Endothelial cell of umbilical vein (primary cell): ENCODE data around the gene SLC39A11. TPM values are rescaled to one million over a fixed set of nuclear protein-coding genes. Genes with fewer than 3 reads are reported as not detected.

Experiments used
- BruUV-seq: library from RNA; stranded (reverse); fragments of 400-500 nt; replicated peaks from 2 replicates; lab custom pipeline; 2021; lab: Mats Ljungman, UMichigan
- CTCF ChIA-PET: fragments of 300-600, 350-600 bp; sonication (Branson Sonifier 250); formaldehyde crosslinking; loops from one replicate; lab custom pipeline; 2021; ENCODE audit warnings: antibody characterized with exemption, inconsistent platforms; lab: Charles Lee
- POLR2A ChIA-PET: fragments of 300-600, 350-600 bp; sonication (Branson Sonifier 250); formaldehyde crosslinking; loops from one replicate; lab custom pipeline; 2021; ENCODE audit warnings: antibody characterized with exemption, inconsistent platforms; lab: Charles Lee
- DNase-seq: peaks from one replicate; pipeline ENCODE4 v3.0.0-alpha.2; 2011; ENCODE audit warnings: low read depth, low spot score
- FAIRE-seq: peaks from 2 replicates; lab custom pipeline; 2011; peaks lifted over from hg19 to GRCh38; lab: Jason Lieb, UNC
- H2AFZ ChIP-seq: 2 replicates; pipeline ENCODE4 v1.6.0; 2012; ENCODE audit warnings: low read depth, low read length, control low read depth, inconsistent platforms
- H3K27ac ChIP-seq: 2 replicates; pipeline ENCODE4 v1.5.1; 2011; ENCODE audit warnings: low read depth, mild to moderate bottlenecking, control low read depth, low read length, moderate library complexity; ENCODE audit not compliant: insufficient read depth
- H3K27me3 ChIP-seq, 2 experiments: 2 replicates each; pipeline versions ENCODE4 v1.6.0 to v1.6.1; 2011; ENCODE audit warnings: low read length in 2 of 2, mixed read lengths in 1 of 2; ENCODE audit not compliant: control insufficient read depth in 2 of 2, insufficient read depth in 2 of 2
- H3K36me3 ChIP-seq, 2 experiments: 2 replicates in 1 of 2; 3 replicates in 1 of 2; pipeline ENCODE4 v1.5.1; 2011; ENCODE audit warnings: low read length in 2 of 2, mild to moderate bottlenecking in 1 of 2, moderate library complexity in 1 of 2; ENCODE audit not compliant: control insufficient read depth in 2 of 2, insufficient read depth in 2 of 2; ENCODE audit errors: extremely low read depth in 1 of 2
- H3K4me1 ChIP-seq: 3 replicates; pipeline ENCODE4 v1.5.1; 2011; ENCODE audit warnings: mild to moderate bottlenecking, low read length; ENCODE audit not compliant: control insufficient read depth, insufficient read depth; ENCODE audit errors: extremely low read depth
- H3K4me2 ChIP-seq: 2 replicates; pipeline ENCODE4 v1.6.1; 2011; ENCODE audit warnings: low read length, control low read depth, mixed read lengths; ENCODE audit not compliant: insufficient read depth
- H3K4me3 ChIP-seq, 3 experiments: fragments of 200-600 bp in 1 of 3; sonication (generic), shearing (Covaris generic) in 1 of 3; replicated peaks in 1 of 3; 2 replicates each; pipeline ENCODE4 v1.5.1; 2011 to 2016; ENCODE audit warnings: control low read depth in 3 of 3, low read length in 3 of 3, mild to moderate bottlenecking in 2 of 3, inconsistent platforms in 1 of 3, low read depth in 1 of 3, moderate library complexity in 1 of 3; ENCODE audit not compliant: insufficient read depth in 1 of 3
- H3K79me2 ChIP-seq: 2 replicates; pipeline ENCODE4 v1.6.0; 2012; ENCODE audit warnings: low read length, inconsistent platforms; ENCODE audit not compliant: control insufficient read depth, insufficient read depth
- H3K9ac ChIP-seq: replicated peaks from 2 replicates; pipeline ENCODE3; 2011; ENCODE audit warnings: low read length, control low read depth; ENCODE audit not compliant: insufficient read depth; ENCODE audit errors: extremely low read depth
- H3K9me1 ChIP-seq: replicated peaks from 3 replicates; pipeline ENCODE4 v1.6.0; 2011; ENCODE audit warnings: mild to moderate bottlenecking, low read length; ENCODE audit not compliant: control insufficient read depth, insufficient read depth; ENCODE audit errors: extremely low read depth
- H3K9me3 ChIP-seq: replicated peaks from 2 replicates; pipeline ENCODE4 v1.5.1; 2012; ENCODE audit warnings: low read length, inconsistent platforms; ENCODE audit not compliant: control insufficient read depth, insufficient read depth
- H4K20me1 ChIP-seq: replicated peaks from 2 replicates; pipeline ENCODE3; 2011; ENCODE audit warnings: mild to moderate bottlenecking, low read length; ENCODE audit not compliant: control insufficient read depth, insufficient read depth; ENCODE audit errors: extremely low read depth
- CTCF ChIP-seq, 2 donors: IDR thresholded peaks; 1 replicate in 1 of 2; 2 replicates in 1 of 2; pipeline ENCODE4 v1.5.1; 2011; ENCODE audit warnings: low read length in 2 of 2, mild to moderate bottlenecking in 2 of 2, moderate library complexity in 2 of 2, control low read depth in 1 of 2, inconsistent platforms in 1 of 2, low read depth in 1 of 2; ENCODE audit not compliant: insufficient read depth in 1 of 2; ENCODE audit errors: extremely low read depth in 1 of 2
- EZH2 ChIP-seq: IDR thresholded peaks from 2 replicates; pipeline ENCODE4 v1.6.1; 2012; ENCODE audit warnings: borderline replicate concordance, low read depth, mild to moderate bottlenecking, moderate library complexity, low read length, inconsistent platforms; ENCODE audit not compliant: severe bottlenecking
- FOS ChIP-seq: IDR thresholded peaks from 2 replicates; pipeline ENCODE4 v1.6.1; 2011; ENCODE audit warnings: mild to moderate bottlenecking, low read length, moderate library complexity, borderline replicate concordance; ENCODE audit not compliant: insufficient read depth
- MAX ChIP-seq: IDR thresholded peaks from 2 replicates; pipeline ENCODE4 v1.6.1; 2011; ENCODE audit not compliant: insufficient read depth, insufficient read length
- POLR2A ChIP-seq: IDR thresholded peaks from 2 replicates; pipeline ENCODE4 v1.6.1; 2012; ENCODE audit warnings: low read depth, mild to moderate bottlenecking, control low read depth, low read length
- dilution Hi-C: fragments of 300-500 bp; cut with MboI; formaldehyde crosslinking; loops from one replicate; pipeline ENCODE4 v1.15.0; 2019; ENCODE audit warnings: low sequenced_read_pairs; ENCODE audit not compliant: extremely low pct_ligation_motif_present
- intact Hi-C: fragments of 100-400 bp; cut with micrococcal nuclease; formaldehyde crosslinking; loops from one replicate; pipeline ENCODE4 v1.10.0; 2022
- polyA plus RNA-seq, 4 experiments: library from polyadenylated mRNA; depleted of rRNA in 3 of 4; stranded (reverse) in 3 of 4; unstranded in 1 of 4; fragments of >200 nt; gene quantifications; 2 replicates each; pipeline versions ENCODE4 v1.2.1 to v1.2.3, GENCODE V29; 2011 to 2012; ENCODE audit warnings: missing spikeins in 1 of 4
- total RNA-seq: library from RNA; stranded (reverse); gene quantifications from 2 replicates; pipeline ENCODE4 v1.2.3, GENCODE V29; 2021

SLC39A11 gene
- total and polyA plus RNA-seq, 2 donors (not counting 3 experiments of a cell fraction or from before 2014, with no cell fraction given): 8.1 to 11.9 TPM

GRCh38 chr17:73025041-73025560 lies 67.4 kb downstream of the SLC39A11 start:
- Histone ChIP-seq H3K4me2 (no peak overlapping the region), H3K9me1 (no peaks in the 10 kb centered on the region), H4K20me1 (no peaks in the 10 kb centered on the region), H3K9me3 (no peaks in the 10 kb centered on the region), H3K4me1 (no peaks in the 10 kb centered on the region), H3K27me3 (no peaks in the 10 kb centered on the region), H2AFZ (no peak overlapping the region), H3K4me3 (no peak overlapping the region), H3K36me3 (no peaks in the 10 kb centered on the region), H3K9ac (no peak overlapping the region), H3K27ac (no peak overlapping the region), H3K79me2 (no peaks in the 10 kb centered on the region)
- dilution Hi-C loops (no loop called here), intact Hi-C loops (no loop called here)
- ChIA-PET POLR2A (no interaction called here), CTCF (interaction anchor here (0.6 kb wide), 1 partner anchor 35 kb away, joined by 3 read pairs; no protein-coding TSS in a partner anchor)
- DNase-seq (no peak), FAIRE-seq (no peak)
- BruUV-seq: no TSS peak
- TF ChIP-seq MAX: no peak

- Histone ChIP-seq H3K4me3 (no peak overlapping the region), H3K79me2 (no peaks in the 10 kb centered on the region), H3K36me3 (no peaks in the 10 kb centered on the region), H3K27ac (no peak overlapping the region), H2AFZ (no peak overlapping the region), H3K4me2 (no peak overlapping the region), H3K4me1 (no peaks in the 10 kb centered on the region), H3K9me1 (no peaks in the 10 kb centered on the region), H3K9me3 (no peaks in the 10 kb centered on the region), H3K27me3 (no peaks in the 10 kb centered on the region), H4K20me1 (no peaks in the 10 kb centered on the region), H3K9ac (no peak overlapping the region)
- POLR2A ChIA-PET: no interaction called here
- BruUV-seq: no TSS peak
- CTCF ChIA-PET: interaction anchor here (1.7 kb wide), 1 partner anchor 296 kb away, joined by 8 read pairs; no protein-coding TSS in a partner anchor
- no peak for DNase-seq
- intact Hi-C loops (no loop called here), dilution Hi-C loops (no loop called here)
- no peak for FAIRE-seq
- TF ChIP-seq POLR2A: no peak
- TF ChIP-seq EZH2: no peak
- no peak for TF ChIP-seq FOS
- no peak for TF ChIP-seq CTCF (IDR thresholded peaks at IDR 0.05; ENCODE audit: extremely low read depth in 1 of 2, insufficient read depth in 1 of 2, low read depth in 1 of 2, low read length in 2 of 2)
Observed at GRCh38 chr17:73023759-73024158, 68.7 kb downstream of the SLC39A11 start.
